Thyroid gland (tissue), 4 donors: ENCODE results near the gene ALDH2.
"Not testable (repeated sequence)": the region's sequence is repeated elsewhere in the genome, so short reads cannot be mapped to it uniquely, and the experiment has no call there.

Experiments
- POLR2A ChIP-seq, 2 donors: fragments of 450-650 bp; IDR thresholded peaks; one replicate each; pipeline ENCODE4 v1.6.1; 2017; ENCODE audit warnings: antibody characterized with exemption in 2 of 2, mild to moderate bottlenecking in 2 of 2, moderate library complexity in 1 of 2
- TF ChIP-seq, protein P1 (sequence below), 6 experiments: fragments of 200-600 bp in 3 of 6; fragments of 450-650 bp in 3 of 6; sonication (generic) in 3 of 6; IDR thresholded peaks; one replicate each; pipeline ENCODE4 v1.5.1; 2016 to 2019; ENCODE audit warnings: antibody characterized with exemption in 6 of 6, mild to moderate bottlenecking in 2 of 6, inconsistent platforms in 1 of 6, moderate library complexity in 1 of 6

- TF ChIP-seq, protein P1, sequence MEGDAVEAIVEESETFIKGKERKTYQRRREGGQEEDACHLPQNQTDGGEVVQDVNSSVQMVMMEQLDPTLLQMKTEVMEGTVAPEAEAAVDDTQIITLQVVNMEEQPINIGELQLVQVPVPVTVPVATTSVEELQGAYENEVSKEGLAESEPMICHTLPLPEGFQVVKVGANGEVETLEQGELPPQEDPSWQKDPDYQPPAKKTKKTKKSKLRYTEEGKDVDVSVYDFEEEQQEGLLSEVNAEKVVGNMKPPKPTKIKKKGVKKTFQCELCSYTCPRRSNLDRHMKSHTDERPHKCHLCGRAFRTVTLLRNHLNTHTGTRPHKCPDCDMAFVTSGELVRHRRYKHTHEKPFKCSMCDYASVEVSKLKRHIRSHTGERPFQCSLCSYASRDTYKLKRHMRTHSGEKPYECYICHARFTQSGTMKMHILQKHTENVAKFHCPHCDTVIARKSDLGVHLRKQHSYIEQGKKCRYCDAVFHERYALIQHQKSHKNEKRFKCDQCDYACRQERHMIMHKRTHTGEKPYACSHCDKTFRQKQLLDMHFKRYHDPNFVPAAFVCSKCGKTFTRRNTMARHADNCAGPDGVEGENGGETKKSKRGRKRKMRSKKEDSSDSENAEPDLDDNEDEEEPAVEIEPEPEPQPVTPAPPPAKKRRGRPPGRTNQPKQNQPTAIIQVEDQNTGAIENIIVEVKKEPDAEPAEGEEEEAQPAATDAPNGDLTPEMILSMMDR (IDR thresholded peaks at IDR 0.05) = not testable (repeated sequence)
- TF ChIP-seq POLR2A (IDR thresholded peaks at IDR 0.05) = not testable (repeated sequence)
These were observed 68.1 kb downstream of the ALDH2 start for GRCh38 chr12:111834740-111835386.
